NCI-H748 (cell line): ENCODE measurements around the gene ZC3H11A.
"Not testable (repeated sequence)": the region's sequence is repeated elsewhere in the genome, so short reads cannot be mapped to it uniquely, and the experiment has no call there.

Experiments
- DNase-seq: peaks from one replicate; lab custom pipeline; 2025; ENCODE audit not compliant: unreplicated experiment; lab: John Stamatoyannopoulos, UW

The ZC3H11A gene

DNA sequence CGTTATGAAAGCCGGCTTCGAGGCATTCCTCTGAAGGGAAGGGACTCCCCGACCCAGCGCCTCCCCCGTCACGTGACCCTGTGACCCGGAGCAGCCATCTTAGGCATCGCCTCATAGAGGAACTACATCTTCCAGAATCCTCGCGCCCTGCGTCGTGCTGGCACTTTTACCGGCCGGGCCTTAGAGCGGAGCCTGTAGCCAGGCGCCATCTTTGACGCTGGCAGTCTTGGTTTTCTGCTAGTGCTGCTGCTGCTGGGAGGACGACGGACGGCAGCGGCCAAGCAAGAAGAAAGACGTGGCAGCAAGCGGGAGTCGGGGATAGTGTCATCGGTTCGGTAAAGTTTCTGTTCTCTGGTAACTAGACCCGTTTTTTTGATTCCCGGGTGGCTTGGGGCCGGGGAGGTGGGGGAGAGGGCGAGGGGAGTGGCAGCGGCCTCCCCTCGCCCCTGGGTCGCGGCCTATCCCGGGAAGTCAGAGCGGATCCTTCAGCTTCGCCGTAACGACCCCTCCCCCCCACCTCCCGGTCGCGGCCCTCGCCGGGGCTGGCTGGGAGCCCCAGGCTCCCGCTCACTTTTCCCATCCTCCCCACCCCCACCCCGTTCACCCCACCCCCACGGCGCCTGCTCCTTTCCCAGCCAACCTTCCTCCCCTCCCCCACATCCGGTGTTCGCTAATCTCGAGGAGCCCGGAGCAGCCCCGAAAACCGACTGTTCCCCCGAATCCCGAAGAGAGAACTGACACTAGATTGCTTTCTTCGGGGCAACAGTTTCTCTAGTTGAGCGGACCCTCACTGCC, at the start of gene ZC3H11A, which contains the start of gene ZBED6:
Gene ZC3H11A, plus strand, starts transcription at position 183 of the 795 bp plus-strand sequence. CDS start 21,448 bp downstream, outside the sequence.
Gene ZBED6, plus strand, starts transcription at position 183 of the 795 bp plus-strand sequence. CDS start 1,900 bp downstream, outside the sequence.
- peak; percentile 96 for DNase-seq

DNA sequence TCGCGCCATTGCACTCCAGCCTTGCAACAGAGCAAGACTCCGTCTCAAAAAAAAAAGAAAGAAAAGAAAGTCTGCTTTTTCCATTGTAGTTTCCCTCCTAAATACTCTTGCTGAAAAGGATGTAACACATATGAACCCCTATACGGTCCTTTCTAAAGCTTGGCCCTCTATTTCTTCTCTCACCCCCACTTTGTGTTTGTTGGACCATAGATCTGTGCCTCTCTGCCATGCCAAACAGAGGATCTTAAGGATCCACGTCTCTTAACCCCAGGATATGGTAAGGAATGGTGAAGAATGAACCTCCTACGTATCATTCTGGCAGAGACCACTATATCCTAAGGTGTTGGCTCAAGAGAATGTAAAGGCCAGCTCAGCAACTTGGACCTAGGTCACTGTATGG, 49.1 kb upstream of the ZC3H11A start:
- no peak for DNase-seq

DNA sequence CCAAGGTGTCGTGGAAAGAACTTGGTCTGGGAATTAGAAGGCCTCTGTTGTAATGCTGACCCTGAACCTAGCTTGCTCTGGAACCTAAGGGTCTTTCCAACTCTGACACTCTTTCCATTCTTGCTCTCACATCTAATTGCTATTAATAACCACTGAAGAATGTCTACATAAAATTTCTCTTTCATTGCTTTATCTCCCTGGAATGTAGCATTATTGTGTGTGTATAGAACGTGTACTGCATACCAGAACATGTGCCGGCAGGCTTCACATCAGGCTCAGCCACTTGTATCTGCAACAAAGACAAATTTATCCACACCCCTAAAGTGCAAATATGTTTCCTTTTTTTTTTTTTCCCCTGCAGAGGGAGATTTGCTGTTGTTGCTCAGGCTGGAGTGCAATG, 44.4 kb upstream of the ZC3H11A start:
- no peak for DNase-seq

GRCh38 chr1:203751618-203752361, 43.6 kb upstream of the ZC3H11A start:
- not testable (repeated sequence) for DNase-seq

GRCh38 chr1:203754455-203754864, 41.0 kb upstream of the ZC3H11A start:
- DNase-seq: no peak

DNA sequence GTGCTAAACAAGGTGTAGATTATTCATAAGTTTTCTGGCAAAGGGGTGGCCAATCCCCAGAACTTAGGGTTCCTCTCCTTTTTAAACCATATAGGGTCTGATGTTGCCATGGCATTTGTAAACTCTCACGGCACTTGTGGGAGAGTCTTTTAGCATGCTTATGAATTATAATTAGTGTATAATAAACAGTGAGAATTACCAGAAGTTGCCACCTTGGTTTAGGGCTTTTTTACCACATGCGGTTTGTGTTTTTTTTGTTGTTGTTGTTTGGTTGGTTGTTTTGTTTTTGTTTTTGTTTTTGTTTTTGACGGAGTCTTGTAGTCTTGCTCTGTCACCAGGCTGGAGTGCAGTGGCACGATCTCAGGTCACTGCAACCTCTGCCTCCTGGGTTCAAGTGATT, 39.4 kb upstream of the ZC3H11A start:
- DNase-seq: no peak

DNA sequence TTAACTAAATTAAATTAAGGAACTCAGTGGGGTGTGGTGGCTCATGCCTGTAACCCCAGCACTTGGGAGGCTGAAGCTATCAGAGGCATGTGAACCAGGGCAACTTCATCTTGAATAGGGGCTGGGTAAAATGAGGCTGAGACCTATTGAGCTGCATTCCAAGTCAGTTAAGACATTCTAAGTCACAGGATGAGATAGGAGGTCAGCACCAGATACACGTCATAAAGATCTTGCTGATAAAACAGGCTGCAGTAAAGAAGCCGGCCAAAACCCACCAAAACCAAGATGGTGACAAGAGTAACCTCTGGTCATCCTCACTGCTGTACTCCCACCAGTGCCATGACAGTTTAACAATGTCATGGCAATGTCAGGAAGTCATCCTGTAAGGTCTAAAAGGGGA, 36.7 kb upstream of the ZC3H11A start:
- not testable (repeated sequence) for DNase-seq

GRCh38 chr1:203760506-203760905, 34.9 kb upstream of the ZC3H11A start:
- DNase-seq: no peak

- not testable (repeated sequence) for DNase-seq
These were observed 33.5 kb upstream of the ZC3H11A start for GRCh38 chr1:203761958-203762357.

GRCh38 chr1:203763505-203763904, 31.9 kb upstream of the ZC3H11A start:
- DNase-seq: no peak

GRCh38 chr1:203764105-203765028, 31.1 kb upstream of the ZC3H11A start:
- no peak for DNase-seq

DNA sequence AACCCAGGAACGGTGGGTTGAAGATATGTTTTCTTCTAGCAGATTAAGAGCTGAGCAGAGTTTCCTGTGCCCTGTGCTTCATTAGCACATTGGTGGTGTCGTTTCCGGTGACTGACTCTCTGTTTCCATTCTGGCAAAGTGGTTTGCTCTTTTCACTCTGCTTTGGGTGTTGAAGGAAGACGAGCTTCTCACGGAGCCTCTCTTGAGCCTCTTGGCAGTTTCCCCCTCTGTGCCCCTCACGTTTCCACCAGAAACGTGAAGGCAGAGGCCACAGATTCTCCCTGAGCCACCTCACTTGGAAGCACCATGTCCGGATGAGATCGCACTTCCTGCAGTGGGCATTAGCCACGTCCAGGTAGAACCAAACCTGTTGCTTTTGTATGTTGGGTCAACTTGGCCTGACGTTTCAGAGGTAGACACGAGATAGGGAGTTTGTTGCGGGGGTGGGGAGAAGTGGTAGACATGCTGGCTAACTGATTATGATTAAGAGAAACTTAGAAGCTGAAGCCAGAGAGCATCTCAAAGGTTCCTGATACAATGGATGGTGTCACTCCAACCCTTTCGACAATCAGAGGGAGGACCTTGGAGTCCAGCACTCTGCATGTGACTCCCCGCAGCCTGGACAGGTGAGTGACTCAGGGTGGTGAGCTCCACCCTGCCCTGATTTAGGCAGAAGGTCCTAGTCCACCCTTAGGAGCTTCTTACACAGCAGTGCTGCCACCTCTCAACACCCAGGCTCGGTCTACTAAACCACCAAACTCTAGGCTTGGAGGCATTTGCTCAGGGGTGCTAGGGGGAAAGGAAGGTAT, 30.2 kb upstream of the ZC3H11A start, which contains the start of gene LAX1:
Gene LAX1, plus strand, starts transcription at position 155 of the 809 bp plus-strand sequence. Its CDS starts 383 bp downstream, at position 538.
- no peak for DNase-seq

GRCh38 chr1:203768256-203768655, 27.2 kb upstream of the ZC3H11A start:
- no peak for DNase-seq

DNA sequence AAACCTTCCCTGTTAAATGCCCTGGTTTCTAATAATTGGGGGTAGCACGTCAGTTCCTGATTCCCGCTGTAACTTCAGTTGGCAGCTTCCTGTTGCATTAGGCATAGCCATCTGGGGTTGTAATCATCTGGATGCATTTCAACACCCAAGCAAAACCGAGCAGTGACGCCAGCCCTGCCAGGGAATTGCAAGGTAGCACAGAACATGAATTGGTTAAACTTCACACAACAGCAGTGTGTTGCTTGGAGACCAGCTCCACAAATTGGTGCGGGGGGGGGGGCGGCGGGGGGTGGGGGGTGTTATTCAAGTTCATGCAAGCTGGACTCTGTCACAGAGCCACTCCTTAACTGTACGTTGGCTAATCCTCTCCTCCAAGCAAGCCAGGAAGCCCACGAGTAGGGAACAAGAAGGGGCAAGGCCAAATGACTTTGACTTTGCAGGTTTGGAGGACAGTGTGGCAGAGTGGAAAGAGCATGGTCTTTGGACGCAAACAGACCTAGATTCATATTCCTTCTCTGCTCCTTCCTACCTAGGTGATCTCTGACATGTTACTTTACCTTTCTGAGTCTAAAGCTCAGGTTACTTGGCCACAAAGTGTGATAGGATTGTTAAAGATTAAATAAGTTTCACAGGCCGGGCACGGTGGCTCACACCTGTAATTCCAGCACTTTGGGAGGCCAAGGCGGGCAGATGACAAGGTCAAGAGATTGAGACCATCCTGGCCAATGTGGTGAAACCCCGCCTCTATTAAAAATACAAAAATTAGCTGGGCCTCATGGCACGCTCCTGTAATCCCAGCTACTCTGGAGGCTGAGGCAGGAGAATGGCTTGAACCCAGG, 25.7 kb upstream of the ZC3H11A start:
- peak; percentile 55 for DNase-seq

DNA sequence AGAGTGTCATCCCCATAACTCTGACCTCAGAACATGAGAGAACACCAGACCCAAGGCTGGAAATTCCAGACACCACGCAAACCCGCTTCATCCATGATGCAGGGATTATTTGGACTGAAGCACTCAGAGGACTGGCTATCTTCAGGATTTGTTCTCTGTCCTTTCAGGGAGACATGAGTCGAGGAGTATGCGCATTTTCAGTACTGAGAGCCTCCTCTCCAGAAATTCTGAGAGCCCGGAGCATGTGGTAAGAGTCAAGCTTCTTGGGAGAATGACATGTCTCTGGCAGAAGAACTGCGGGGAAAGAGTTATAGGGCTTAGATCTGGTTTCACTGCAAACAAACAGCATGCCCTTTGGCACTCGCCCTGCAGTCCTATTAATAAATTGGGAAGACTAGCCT, 23.5 kb upstream of the ZC3H11A start:
- DNase-seq: peak; percentile 1

GRCh38 chr1:203772836-203773235, 22.6 kb upstream of the ZC3H11A start:
- DNase-seq: no peak

DNA sequence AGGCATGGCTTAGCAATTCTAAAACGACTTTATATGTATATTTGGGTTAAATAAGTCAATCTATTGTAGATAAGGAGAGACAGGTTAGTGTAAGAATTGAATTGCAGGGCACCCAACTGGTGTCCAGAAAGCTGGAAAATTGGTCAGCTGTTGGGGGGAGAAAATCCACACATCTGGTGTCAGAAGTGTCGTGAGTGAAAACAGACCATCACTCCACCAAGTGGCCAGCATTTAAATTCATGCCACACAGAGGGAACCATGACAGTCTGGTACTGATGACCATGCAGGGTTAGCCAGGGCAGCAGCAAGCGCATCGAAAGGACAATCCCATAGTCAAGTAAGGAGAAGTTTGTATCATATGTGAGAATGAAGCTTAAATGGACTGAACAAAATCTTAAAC, 18.8 kb upstream of the ZC3H11A start:
- no peak for DNase-seq

GRCh38 chr1:203777596-203777995, 17.8 kb upstream of the ZC3H11A start:
- DNase-seq: no peak

DNA sequence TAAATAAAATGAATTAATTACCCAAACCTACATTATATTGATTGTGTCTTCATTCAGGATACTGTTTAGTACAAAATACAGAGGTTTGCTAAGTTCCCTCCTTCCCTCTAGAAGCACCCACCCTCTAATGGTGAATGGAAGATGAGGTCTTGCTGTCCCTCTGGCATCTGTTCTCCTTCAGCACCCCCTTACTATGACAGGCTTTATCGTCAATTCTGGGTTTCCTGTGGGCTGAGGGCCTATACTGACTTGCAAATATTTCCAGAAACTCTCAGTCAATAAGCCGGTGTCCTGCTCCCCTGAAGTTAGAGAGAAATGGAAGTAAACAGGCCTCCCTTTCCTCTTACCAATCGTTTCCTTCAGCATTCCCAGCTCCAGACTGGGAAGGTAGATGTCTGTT, 17.3 kb upstream of the ZC3H11A start:
- DNase-seq: no peak
